Tibial artery (tissue), 4 donors: Measurements from ENCODE around the gene IL4.

Experiments
- DNase-seq, 2 donors: peaks; one replicate each; pipeline ENCODE4 v3.0.0-alpha.2; 2019
- H3K27ac ChIP-seq, 2 donors: fragments of 200-600 bp; sonication (generic) in 1 of 2; 1 replicate in 1 of 2; 2 replicates in 1 of 2; pipeline ENCODE4 v1.5.1; 2018 to 2019; ENCODE audit warnings: mild to moderate bottlenecking in 1 of 2
- H3K27me3 ChIP-seq, 2 donors: fragments of 200-600 bp; sonication (generic) in 1 of 2; one replicate each; pipeline versions ENCODE4 v1.5.1 to v1.6.0; 2016 to 2019
- H3K36me3 ChIP-seq, 3 donors: fragments of 200-600 bp; sonication (generic) in 2 of 3; one replicate each; pipeline ENCODE4 v1.5.1; 2016 to 2019; ENCODE audit warnings: mild to moderate bottlenecking in 2 of 3
- H3K4me1 ChIP-seq, 4 donors: fragments of 200-600 bp; sonication (generic) in 2 of 4; 1 replicate in 3 of 4; 2 replicates in 1 of 4; pipeline ENCODE4 v1.5.1; 2016 to 2019
- H3K4me3 ChIP-seq, 2 donors: fragments of 200-600 bp; sonication (generic) in 1 of 2; 1 replicate in 1 of 2; 2 replicates in 1 of 2; pipeline ENCODE4 v1.5.1; 2018 to 2019; ENCODE audit warnings: mild to moderate bottlenecking in 2 of 2
- H3K9me3 ChIP-seq, 3 donors: fragments of 200-600 bp; sonication (generic) in 1 of 3; one replicate each; pipeline ENCODE4 v1.5.1; 2016 to 2019
- CTCF ChIP-seq, 2 experiments: fragments of 200-600 bp in 1 of 2; fragments of 450-650 bp in 1 of 2; IDR thresholded peaks; one replicate each; pipeline ENCODE4 v1.5.1; 2017 to 2019; ENCODE audit warnings: antibody characterized with exemption in 2 of 2, mild to moderate bottlenecking in 1 of 2, moderate library complexity in 1 of 2
- intact Hi-C: fragments of 100-400 bp; cut with DNase I; formaldehyde crosslinking; loops from one replicate; pipeline ENCODE4 v1.15.0; 2023; ENCODE audit warnings: low total_unique reads

The IL4 gene

GRCh38 chr5:132681983-132682382 lies 8.2 kb downstream of the IL4 start:
- Histone ChIP-seq H3K4me3 (no peak overlapping the region), H3K4me1 (peaks cover 0 to 14% (median 7%) of the 10 kb centered on the region in 4 donors), H3K27ac (no peak overlapping the region), H3K36me3 (no peaks in the 10 kb centered on the region), H3K27me3 (no peaks in the 10 kb centered on the region), H3K9me3 (no peaks in the 10 kb centered on the region)
- intact Hi-C loops: no loop called here
- TF ChIP-seq CTCF (IDR thresholded peaks at IDR 0.05): no peak
- DNase-seq: no peak

- no peak overlapping the region for H3K27ac ChIP-seq
- H3K4me1 ChIP-seq: no peaks in the 10 kb centered on the region
- no peaks in the 10 kb centered on the region for H3K27me3 ChIP-seq
- TF ChIP-seq CTCF (IDR thresholded peaks at IDR 0.05): no peak
- H3K36me3 ChIP-seq: no peaks in the 10 kb centered on the region
- H3K4me3 ChIP-seq: no peak overlapping the region
- intact Hi-C loops: no loop called here
- H3K9me3 ChIP-seq: no peaks in the 10 kb centered on the region
- no peak for DNase-seq
These were observed 10.7 kb downstream of the IL4 start for GRCh38 chr5:132684491-132684890.

- no peak for TF ChIP-seq CTCF (IDR thresholded peaks at IDR 0.05)
- Histone ChIP-seq H3K4me3 (no peak overlapping the region), H3K27me3 (no peaks in the 10 kb centered on the region), H3K4me1 (no peaks in the 10 kb centered on the region), H3K27ac (no peak overlapping the region), H3K36me3 (no peaks in the 10 kb centered on the region), H3K9me3 (no peaks in the 10 kb centered on the region)
- DNase-seq: no peak
- intact Hi-C loops: no loop called here
These were observed 11.3 kb downstream of the IL4 start for GRCh38 chr5:132684922-132685720.

- H3K27ac ChIP-seq: no peak overlapping the region
- DNase-seq: no peak
- intact Hi-C loops: no loop called here
- H3K4me3 ChIP-seq: no peak overlapping the region
- H3K36me3 ChIP-seq: no peaks in the 10 kb centered on the region
- H3K27me3 ChIP-seq: no peaks in the 10 kb centered on the region
- no peaks in the 10 kb centered on the region for H3K4me1 ChIP-seq
- no peaks in the 10 kb centered on the region for H3K9me3 ChIP-seq
- TF ChIP-seq CTCF (IDR thresholded peaks at IDR 0.05): no peak
These were observed 12.4 kb downstream of the IL4 start for GRCh38 chr5:132686193-132686592.

GRCh38 chr5:132687995-132688394 lies 14.2 kb downstream of the IL4 start:
- DNase-seq: no peak
- no peaks in the 10 kb centered on the region for H3K4me1 ChIP-seq
- H3K27me3 ChIP-seq: no peaks in the 10 kb centered on the region
- no peak overlapping the region for H3K4me3 ChIP-seq
- no peaks in the 10 kb centered on the region for H3K9me3 ChIP-seq
- peaks cover 0 to 11% (median 3%) of the 10 kb centered on the region in 3 donors for H3K36me3 ChIP-seq
- intact Hi-C loops: no loop called here
- no peak overlapping the region for H3K27ac ChIP-seq
- no peak for TF ChIP-seq CTCF (IDR thresholded peaks at IDR 0.05)
